Cardiac septum (tissue), 1 donor: ENCODE results near the gene IGF2BP1. TPM values are rescaled to one million over a fixed set of nuclear protein-coding genes. Genes with fewer than 3 reads are reported as not detected.

Experiments
- DNase-seq: peaks from one replicate; pipeline ENCODE4 v3.0.0-alpha.2; 2020; ENCODE audit warnings: low spot score
- intact Hi-C: fragments of 100-400 bp; cut with DNase I; formaldehyde crosslinking; loops from one replicate; pipeline ENCODE4 v1.14.0; 2022
- long read RNA-seq: library from polyadenylated mRNA; unstranded; transcript quantifications from one replicate; pipeline ENCODE4 v2.0.0, GENCODE V29; 2021
- total RNA-seq: library from RNA; stranded (reverse); fragmentation: NEBNext Ultra II Directional; extraction: Animal tissue kit (Norgen Biotek cat#: 25700); gene quantifications from one replicate; pipeline ENCODE4 v1.2.1, GENCODE V29; 2021
- donor health status: DM: no; HTN: no; CAD: no.

IGF2BP1 gene
- total RNA-seq: not detected
- long read RNA-seq: 0 reads

DNA sequence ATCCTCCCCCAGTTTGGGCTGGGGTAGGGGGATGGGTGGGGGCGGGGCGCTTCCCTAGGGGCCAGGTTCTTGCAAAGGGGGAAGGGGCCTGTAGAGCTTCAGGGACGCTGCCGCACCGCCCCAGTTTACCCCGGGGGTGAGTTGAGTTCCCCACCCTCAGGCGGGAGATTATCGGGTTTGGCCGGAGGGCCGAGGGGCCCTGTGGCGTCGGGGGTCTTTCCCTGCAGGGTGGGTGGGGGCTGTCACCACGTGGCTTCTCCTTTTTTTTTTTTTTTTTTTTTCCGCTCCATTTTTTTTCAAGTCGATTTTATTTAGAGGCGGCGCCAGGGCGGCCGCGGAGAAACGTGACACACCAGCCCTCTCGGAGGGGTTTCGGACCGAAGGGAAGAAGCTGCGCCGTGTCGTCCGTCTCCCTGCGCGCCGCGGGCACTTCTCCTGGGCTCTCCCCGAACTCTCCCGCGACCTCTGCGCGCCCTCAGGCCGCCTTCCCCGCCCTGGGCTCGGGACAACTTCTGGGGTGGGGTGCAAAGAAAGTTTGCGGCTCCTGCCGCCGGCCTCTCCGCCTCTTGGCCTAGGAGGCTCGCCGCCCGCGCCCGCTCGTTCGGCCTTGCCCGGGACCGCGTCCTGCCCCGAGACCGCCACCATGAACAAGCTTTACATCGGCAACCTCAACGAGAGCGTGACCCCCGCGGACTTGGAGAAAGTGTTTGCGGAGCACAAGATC lies at the start of gene IGF2BP1:
Gene IGF2BP1 (plus strand): TSS at position 283 of the 724 bp plus-strand sequence. CDS start 361 bp downstream, at position 644.
- intact Hi-C loops: loop anchor here (5.0 to 10.0 kb wide), 2 partner anchors 275 to 382 kb away; partner anchors contain the start of genes HOXB7, HOXB8, PRAC1 and PRAC2
- no peak for DNase-seq

DNA sequence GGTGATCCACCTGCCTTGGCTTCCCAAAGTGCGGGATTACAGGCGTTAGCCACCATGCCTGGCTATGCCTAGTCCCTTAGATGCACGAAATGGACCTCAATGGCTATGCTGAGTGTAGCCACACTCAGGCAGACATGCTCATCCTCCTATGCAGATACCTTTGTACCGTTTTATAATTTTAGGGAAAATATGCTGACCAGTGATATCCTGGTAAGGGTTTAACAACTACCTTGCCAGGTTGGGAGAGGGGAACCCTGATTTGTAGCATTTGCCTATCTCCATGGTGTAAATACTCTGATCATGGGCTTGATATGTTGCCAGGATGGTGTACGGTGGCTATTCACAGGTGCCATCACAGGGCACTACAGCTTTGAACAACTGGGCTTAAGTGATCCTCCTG lies 45.6 kb upstream of the IGF2BP1 start:
- intact Hi-C loops: no loop called here
- no peak for DNase-seq

DNA sequence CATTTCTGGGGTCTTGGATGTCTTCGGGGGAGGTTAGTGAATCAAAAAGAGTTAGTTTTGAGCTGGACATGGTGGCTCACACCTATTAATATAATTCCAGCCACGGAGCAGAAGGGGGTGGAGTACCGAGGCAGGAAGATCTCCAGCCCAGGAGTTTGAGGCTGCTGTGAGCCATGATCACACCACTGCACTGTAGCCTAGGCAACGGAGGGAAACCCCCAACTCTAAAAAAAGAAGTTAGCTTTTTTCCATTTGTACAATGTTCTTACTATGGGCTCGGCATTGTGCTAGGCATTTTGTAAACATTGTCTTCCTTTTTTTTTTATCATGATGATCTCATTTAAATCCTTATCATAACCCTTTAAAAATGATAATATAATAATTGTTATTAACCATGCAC lies 44.3 kb upstream of the IGF2BP1 start:
- DNase-seq: no peak
- intact Hi-C loops: no loop called here

DNA sequence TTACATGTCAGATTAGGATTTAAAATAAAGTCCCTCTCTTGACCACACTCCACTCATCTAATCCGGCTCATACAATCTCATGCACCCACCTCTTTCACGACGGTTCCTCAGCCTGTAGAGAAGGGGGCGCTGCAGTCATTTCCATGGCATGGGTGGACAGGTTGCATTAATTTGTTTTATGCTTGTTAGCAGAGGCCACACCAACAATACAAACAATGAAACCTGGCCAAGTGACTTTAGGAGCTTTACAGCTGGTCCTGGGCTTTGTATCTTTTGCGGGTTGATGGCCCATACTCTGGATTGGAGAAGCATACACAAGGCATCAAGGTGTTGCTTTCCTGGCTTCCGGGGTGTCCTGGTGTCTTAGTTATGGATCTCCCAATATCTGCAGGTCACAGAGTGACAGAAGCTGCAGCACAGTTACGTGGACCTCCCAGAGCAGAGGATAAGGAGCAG lies 42.9 kb upstream of the IGF2BP1 start:
- intact Hi-C loops: no loop called here
- no peak for DNase-seq

DNA sequence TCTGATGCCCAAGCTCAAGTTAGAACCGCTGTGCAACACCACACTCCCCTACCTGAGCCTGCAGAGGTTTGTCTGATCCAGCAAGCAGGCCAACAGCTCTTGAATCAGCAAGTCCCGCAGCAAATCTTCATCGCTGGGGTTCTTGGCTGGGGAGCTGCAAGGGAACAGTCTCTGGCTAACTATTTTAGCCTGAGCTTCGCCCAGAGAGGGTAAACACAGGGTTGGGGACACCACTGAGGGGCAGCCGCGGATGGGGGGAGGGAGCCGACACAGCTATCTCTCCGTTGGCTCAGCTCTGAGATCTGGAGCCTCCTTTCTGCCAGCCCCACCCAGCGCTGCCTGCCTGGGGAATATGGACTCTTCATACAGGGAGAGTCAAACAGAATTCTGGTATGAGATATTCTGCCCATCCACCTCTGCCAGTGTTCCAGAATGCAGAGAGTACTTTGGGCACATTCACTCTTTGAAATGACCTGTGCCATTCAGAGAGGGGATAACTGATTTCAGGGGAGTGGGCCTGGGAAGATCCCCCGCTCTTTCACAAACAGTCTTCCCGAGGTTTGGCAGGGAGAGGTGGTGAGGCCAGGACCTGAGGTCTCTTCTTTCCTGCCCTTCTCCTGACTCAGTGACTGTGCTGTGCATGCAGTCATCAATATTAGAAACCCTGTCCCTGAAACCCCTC lies 36.2 kb upstream of the IGF2BP1 start:
- DNase-seq: no peak
- intact Hi-C loops: no loop called here

DNA sequence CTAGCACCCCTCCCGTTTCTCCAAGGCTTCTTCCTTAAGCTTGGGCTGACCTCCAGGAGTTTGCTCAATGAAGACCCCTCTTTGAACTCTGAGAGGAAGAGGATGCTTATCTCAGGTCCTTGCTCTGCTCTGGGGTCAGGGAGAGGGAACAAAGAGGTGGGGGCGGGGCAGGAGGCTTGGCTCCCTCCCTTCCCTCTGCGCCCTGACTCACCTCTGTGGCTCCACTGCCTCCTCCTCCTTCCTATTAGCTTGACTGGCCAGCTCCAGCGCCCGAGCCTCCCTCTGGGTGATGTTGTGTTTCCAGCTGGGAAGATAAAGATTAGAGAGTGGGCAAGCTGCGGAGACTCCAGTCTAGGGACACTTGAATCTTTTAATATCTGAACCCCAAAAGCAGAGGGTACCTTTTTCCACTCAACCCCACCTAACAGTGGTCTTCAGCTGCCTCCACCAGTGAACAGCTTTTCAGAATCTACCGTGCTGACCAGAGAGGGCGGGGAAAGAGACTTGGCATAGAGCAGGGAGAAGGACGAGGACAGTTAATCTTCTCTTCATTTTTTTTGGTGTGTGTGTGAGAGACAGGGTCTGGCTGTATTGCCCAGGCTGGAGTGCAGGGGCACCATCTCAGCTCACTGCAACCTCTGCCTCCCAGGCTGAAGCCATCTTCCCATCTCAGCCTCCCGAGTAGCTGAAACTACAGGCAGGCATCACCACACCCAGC lies 35.5 kb upstream of the IGF2BP1 start:
- no peak for DNase-seq
- intact Hi-C loops: no loop called here

DNA sequence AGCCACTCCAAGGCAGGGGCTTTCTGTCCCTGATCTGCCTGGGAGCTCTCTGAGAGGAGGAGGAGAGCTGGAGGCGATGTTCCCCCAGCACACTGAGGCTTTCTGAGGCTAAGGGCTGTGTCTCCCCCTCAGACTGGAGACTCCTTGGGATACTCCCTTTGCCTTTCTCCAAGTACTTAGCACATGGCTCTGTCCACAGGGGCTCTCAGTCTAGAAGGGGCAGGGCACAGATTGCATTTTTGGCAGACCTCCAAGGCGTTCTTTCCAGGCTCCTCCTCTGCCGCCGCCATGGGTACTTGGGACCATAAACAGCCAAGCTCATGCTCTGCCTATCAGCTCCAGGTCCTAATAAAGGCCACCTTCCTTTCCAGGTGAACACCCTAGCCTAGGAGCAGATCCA lies 27.0 kb upstream of the IGF2BP1 start:
- intact Hi-C loops: no loop called here
- no peak for DNase-seq

DNA sequence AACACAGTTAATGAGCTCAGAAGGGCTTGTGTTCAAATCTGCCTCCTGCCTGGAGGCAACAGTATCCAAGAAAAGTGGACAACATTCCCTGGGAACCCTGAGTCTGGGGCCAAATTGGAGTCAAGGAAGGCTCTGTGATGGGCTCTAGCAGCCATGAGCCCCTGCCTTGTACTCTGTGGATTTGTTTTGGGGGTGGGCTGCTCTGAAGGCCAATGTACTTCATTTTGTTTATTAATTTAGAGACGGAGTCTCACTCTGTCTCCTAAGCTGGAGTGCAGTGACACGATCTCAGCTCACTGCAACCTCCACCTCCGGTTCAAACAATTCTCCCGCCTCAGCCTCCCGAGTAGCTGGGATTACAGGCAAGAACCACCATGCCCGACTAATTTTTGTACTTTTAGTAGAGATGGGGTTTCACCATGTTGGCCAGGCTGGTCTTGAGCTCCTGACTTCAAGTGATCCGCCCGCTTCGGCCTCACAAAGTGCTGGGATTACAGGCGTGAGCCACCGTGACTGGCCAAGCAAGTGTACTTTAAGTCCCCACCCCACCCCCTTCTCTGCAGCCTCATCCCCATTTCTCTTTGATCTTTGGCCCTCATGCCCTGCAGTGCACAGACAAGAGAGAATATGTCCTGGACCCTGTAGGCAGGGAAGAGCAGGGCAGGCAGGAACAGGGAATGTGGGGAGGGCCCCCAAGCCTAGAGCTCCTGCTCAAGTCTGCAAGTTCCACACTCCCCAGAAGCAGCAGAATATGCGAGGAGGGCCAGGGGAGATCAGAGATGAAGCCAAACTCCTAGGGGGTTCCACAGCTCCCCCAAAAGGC lies 26.1 kb upstream of the IGF2BP1 start:
- no peak for DNase-seq
- intact Hi-C loops: no loop called here

DNA sequence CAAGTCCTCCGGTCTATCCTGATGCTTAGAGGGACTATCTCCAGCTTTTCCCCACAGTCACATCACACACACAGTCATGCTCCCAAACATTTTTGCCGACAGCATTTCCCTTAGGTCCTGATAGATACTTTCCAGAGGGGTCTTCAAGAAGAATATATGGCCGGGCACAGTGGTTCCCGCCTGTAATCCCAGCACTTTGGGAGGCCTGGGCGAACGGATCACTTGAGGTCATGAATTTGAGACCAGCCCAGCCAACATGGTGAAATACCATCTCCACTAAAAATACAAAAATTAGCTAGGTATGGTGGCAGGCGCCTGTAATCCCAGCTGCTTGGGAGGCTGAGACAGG lies 24.5 kb upstream of the IGF2BP1 start:
- no peak for DNase-seq
- intact Hi-C loops: no loop called here

DNA sequence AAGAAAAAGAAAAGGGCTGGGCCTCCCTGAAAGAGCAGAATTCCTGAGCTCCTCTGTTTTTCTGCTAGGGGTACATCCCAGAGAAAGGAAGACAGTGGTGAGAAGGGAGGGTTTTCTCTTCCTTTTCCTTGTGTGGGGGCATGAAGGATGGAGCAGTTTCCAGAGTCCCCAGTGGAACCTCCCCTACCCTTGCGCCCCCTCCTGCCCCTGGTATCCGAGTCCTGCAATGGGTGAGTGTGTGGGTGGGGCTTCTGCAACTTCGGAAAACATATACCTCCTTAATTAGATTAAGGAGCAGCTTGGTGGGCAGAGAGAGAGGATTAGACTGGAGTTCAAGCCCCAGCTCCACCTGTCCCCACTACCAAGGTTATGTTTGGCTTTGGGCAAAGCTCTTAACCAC lies 23.4 kb upstream of the IGF2BP1 start:
- no peak for DNase-seq
- intact Hi-C loops: no loop called here

DNA sequence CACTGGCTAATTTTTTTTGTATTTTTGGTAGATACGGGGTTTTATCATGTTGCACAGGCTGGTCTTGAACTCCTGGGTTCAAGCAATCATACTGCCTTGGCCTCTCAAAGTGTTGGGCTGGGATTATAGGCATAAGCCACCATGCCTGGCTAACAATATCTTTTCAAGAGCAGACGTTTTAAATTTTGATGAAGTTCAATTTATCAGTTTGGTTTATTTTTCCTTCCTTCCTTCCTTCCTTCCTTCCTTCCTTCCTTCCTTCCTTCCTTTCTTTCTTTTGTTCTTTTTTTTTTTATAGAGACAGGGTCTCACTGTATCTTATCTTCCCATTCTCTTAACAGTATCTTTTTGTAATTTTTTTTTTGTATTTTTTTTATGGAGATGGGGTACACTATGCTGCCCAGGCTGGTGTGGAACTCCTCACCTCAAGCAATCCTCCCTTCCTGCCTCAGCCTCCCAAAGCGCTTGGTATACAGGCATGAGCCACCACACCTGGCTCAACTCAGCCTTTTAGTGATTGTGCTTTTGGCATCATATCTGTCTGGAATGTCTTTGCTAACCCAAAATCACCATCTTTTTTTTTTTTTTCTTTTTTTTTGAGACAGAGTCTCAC lies 15.2 kb upstream of the IGF2BP1 start:
- intact Hi-C loops: no loop called here
- DNase-seq: no peak

DNA sequence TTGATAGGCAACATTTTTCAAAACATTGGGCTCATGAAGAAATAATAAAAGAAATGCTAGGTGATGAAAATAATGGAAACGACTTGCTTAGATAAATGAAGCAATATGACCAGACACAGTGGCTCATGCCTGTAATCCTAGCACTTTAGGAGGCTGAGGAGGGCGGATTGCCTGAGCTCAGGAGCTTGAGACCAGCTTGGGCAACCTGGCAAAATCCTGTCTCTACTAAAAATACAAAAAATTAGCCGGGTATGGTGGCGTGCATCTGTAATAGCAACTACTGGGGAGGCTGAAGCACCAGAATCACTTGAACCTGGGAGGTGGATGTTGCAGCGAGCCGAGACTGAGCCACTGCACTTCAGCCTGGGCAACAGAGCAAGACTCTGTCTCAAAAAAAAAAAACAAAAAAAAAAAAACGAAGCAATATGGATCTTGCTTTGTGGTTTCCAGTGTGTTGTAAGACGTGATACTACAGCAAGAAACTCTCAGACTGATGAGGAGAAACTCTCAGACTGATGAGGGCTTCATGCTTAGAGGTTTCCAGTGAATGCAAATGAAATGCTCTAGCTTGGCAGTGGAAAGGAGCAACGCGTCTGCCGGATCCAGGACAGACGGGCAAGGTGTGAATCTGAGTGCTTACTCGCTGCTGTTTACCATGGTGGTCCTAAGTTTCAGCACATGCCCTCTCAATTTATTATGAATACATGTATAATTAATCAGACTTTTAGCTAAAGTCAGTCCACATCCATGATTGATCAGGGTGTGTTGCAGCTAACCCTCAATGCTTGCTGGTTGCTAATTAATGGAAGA lies 11.5 kb upstream of the IGF2BP1 start:
- intact Hi-C loops: no loop called here
- DNase-seq: no peak

DNA sequence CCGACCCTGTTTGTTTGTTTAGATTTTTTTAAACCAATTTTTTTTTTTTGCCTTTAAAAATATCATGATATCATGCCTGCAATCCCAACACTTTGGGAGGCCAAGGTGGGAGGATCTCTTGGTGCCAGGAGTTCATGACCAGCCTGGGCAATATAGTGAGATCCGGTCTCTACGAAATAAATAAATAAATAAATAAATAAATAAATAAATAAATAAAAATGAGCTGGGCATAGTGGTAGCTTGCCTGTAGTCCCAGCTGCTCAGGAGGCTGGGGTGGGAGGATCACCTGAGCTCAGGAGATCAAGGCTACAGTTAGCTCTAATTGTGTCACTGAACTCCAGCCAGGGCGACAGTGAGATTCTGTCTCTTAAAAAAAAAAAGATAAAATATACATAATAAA lies 8.1 kb upstream of the IGF2BP1 start:
- intact Hi-C loops: no loop called here
- no peak for DNase-seq

DNA sequence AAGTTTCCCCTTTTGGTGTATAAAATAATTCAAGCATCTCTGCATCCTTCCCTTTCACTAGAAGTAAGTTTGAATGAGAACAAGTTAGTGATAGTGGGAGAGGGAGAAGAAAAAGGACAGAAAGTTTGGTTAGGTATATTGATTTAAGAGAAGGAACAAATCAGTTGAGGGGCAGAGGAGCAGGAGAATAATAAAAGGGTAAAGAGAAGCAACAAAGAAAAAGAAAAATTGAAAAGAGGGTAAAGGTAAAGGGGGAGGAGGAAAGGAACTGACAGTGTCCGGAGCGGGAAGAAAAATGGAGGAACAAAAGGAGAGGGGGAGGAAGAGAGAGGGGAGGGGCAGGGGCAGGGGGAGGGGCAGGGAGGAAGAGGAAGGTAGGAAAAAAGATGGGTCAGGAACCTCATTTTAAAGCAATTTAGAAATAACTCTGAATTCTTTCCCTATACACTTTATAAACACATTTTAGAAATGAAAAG lies 6.3 kb upstream of the IGF2BP1 start:
- no peak for DNase-seq
- intact Hi-C loops: loop anchor here (10.0 kb wide), 1 partner anchor 376 kb away; the partner anchor contains the start of genes HOXB7 and HOXB8

DNA sequence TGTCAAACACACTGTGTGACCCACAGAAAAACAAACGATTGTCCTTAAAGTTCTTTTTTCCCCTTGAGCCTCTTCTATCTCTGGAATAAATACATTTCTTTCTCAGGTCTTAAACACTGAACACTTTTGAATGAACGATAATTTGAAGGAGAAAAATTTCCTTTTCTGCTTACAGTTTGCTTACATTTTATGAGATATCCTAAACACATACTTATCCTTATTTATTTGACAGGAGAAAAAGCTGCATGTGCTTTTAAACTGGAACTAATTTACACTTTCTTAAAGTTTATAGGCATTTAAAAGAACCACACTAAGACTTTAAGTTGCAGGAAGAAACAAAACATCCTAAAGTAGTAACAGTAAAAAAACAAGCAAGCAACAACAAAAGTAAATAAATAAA lies 4.7 kb upstream of the IGF2BP1 start:
- no peak for DNase-seq
- intact Hi-C loops: loop anchor here (10.0 kb wide), 1 partner anchor 378 kb away; the partner anchor contains the start of genes HOXB7 and HOXB8

DNA sequence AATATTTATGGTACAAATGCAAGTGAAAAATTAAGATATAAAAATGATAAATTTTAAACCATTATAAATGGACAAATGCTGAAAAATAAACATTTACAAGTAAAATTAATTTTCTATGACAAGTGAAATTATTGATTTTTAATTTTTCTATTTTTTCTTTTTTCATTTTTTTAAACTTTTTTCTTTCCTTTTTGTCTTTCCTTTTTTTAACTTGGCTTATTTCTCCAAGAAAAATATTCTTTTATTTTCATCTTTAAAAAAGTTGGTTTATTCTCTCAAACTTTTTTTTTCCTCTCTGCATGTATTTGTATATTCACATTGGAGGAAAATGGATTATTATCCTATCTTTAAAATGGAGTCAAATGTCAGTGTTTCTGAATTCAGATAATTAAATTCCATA lies 3.9 kb upstream of the IGF2BP1 start:
- intact Hi-C loops: loop anchor here (10.0 kb wide), 1 partner anchor 379 kb away; the partner anchor contains the start of genes HOXB7 and HOXB8
- DNase-seq: no peak

DNA sequence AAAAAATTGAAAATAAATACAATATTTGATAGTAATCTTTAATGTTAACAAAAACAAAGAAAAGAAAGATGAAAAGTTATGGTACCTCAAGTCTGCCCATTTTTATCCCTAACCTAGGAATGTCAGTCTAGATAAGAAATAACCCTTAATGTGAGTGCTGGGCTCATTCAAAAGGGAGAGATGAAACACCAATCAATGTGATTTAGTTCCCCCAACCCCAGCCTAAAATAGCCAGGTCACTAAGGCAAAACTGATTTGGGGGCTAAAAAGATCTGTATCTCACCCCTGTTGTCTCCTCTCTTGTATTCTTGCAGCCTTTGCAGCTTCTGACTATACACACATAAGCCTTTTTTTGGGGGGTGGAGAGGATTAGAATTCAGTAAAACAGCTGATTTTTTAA lies 3.2 kb upstream of the IGF2BP1 start:
- no peak for DNase-seq
- intact Hi-C loops: loop anchor here (10.0 kb wide), 1 partner anchor 379 kb away; the partner anchor contains the start of genes HOXB7 and HOXB8
